Measurements from ENCODE around the gene PHRF1.

The PHRF1 gene

GRCh38 chr11:575996-576768 is at the start of gene PHRF1:
PHRF1 (plus strand) TSS chr11:576470; CDS start chr11:581513, 5,043 bp downstream.
- DNase-seq (ENCODE audit: low read depth), result peak; percentile 95

- DNase-seq (ENCODE audit: low read depth), result no peak
Measured at GRCh38 chr11:528166-528814, 48.0 kb upstream of the PHRF1 start.

- DNase-seq (ENCODE audit: low read depth), result no peak
Measured at GRCh38 chr11:528815-529727, 47.2 kb upstream of the PHRF1 start.

GRCh38 chr11:529728-530411 is 46.4 kb upstream of the PHRF1 start:
- DNase-seq (ENCODE audit: low read depth), result no peak

GRCh38 chr11:530960-531831 is 45.1 kb upstream of the PHRF1 start:
- DNase-seq (ENCODE audit: low read depth), result no peak

GRCh38 chr11:531919-532526 is 44.2 kb upstream of the PHRF1 start:
- peak; percentile 56 for DNase-seq (ENCODE audit: low read depth)

GRCh38 chr11:532527-532985 is 43.7 kb upstream of the PHRF1 start:
- DNase-seq (ENCODE audit: low read depth), result peak; percentile 40

- peak; percentile 40 for DNase-seq (ENCODE audit: low read depth)
Measured at GRCh38 chr11:532986-533585, 43.2 kb upstream of the PHRF1 start.

- DNase-seq (ENCODE audit: low read depth), result peak; percentile 49
Measured at GRCh38 chr11:533586-534395, 42.5 kb upstream of the PHRF1 start.

- DNase-seq (ENCODE audit: low read depth), result no peak
Measured at GRCh38 chr11:534396-535209, 41.7 kb upstream of the PHRF1 start.

- no peak for DNase-seq (ENCODE audit: low read depth)
Measured at GRCh38 chr11:535210-535518, 41.1 kb upstream of the PHRF1 start.

- peak; percentile 95 for DNase-seq (ENCODE audit: low read depth)
Measured at GRCh38 chr11:535519-536454, 40.5 kb upstream of the PHRF1 start, which contains the start of gene HRAS. HRAS (minus strand) TSS chr11:535576.

GRCh38 chr11:536841-537621 is 39.2 kb upstream of the PHRF1 start, which contains the start of gene LRRC56:
LRRC56 (plus strand) TSS chr11:537527; CDS start chr11:540685, 3,158 bp downstream.
- peak; percentile 90 for DNase-seq (ENCODE audit: low read depth)

GRCh38 chr11:537622-538430 is 38.4 kb upstream of the PHRF1 start:
- DNase-seq (ENCODE audit: low read depth), result no peak

GRCh38 chr11:538431-539051 is 37.7 kb upstream of the PHRF1 start:
- DNase-seq (ENCODE audit: low read depth), result no peak

Measured in ELR (cell line).